Measurements from ENCODE around the gene MAN1C1.

MAN1C1 gene

DNA sequence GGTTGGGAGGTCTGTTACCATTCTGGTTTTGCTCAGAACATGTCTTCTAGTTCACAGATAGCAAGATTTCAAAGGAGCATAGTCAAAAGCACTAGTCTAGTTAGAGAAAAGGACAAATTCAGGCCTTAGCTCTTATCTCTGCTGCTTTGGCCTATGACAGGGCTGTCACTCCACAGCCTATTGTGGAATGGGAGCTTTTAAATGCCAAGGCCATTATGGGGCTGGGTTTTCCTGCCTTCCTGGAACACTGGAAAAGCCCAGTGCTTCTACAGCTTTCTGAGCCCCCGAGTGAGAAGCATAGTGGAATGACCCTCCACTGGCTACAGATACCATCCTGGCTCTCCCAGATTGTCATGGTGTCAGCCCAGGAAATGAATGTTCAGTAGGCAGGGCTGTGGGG is 212.5 kb downstream of the MAN1C1 start:
- no peak for DNase-seq (ENCODE audit: low read depth)
- TF ChIP-seq MAX (IDR thresholded peaks at IDR 0.05; ENCODE audit: low read depth, low read length) (no peak), POLR2A (IDR thresholded peaks at IDR 0.05; ENCODE audit: extremely low read depth, insufficient read length) (no peak), CTCF (IDR thresholded peaks at IDR 0.05; ENCODE audit: low read depth, low read length) (no peak), MYC (IDR thresholded peaks at IDR 0.05; ENCODE audit: low read depth, low read length) (no peak)
- no peak overlapping the region for H3K4me3 ChIP-seq (ENCODE audit: low read depth, low read length)

DNA sequence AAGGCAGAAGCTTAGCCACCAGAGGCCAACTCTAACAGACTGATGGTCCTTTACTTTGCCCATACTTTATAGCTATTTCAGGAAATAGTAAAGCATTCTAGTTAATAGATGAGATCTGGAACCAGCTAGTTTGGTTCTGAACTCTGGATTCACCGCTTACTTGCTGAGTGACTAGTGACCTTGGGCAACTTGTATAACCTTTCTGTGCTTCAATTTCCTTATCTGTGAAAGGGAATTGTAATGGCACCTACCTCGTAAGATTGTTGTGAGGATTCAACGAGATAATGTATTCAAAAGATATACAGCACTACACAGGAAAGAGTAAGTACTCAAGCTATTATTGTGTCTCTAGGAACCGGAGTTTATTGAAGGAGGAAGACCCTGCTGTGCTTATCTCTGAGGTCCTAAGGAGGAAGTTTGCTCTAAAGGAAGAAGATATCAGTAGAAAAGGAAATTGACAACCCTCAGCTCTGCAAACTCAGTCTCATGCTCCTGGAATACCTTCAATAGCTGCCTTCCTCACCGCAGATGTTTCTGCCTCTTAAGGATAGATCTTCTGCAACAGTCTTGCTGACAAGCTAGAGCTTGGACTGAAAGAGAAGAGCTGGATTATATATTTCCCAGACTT is 215.1 kb downstream of the MAN1C1 start:
- TF ChIP-seq MYC (IDR thresholded peaks at IDR 0.05; ENCODE audit: low read depth, low read length) (no peak), CTCF (IDR thresholded peaks at IDR 0.05; ENCODE audit: low read depth, low read length) (no peak), MAX (IDR thresholded peaks at IDR 0.05; ENCODE audit: low read depth, low read length) (no peak), POLR2A (IDR thresholded peaks at IDR 0.05; ENCODE audit: extremely low read depth, insufficient read length) (no peak)
- no peak overlapping the region for H3K4me3 ChIP-seq (ENCODE audit: low read depth, low read length)
- DNase-seq (ENCODE audit: low read depth): no peak

GRCh38 chr1:25832336-25833037 is 215.9 kb downstream of the MAN1C1 start:
- TF ChIP-seq POLR2A (IDR thresholded peaks at IDR 0.05; ENCODE audit: extremely low read depth, insufficient read length): no peak
- TF ChIP-seq MYC (IDR thresholded peaks at IDR 0.05; ENCODE audit: low read depth, low read length): no peak
- no peak for TF ChIP-seq MAX (IDR thresholded peaks at IDR 0.05; ENCODE audit: low read depth, low read length)
- no peak for TF ChIP-seq CTCF (IDR thresholded peaks at IDR 0.05; ENCODE audit: low read depth, low read length)
- no peak overlapping the region for H3K4me3 ChIP-seq (ENCODE audit: low read depth, low read length)
- DNase-seq (ENCODE audit: low read depth): no peak

- H3K4me3 ChIP-seq (ENCODE audit: low read depth, low read length): no peak overlapping the region
- no peak for DNase-seq (ENCODE audit: low read depth)
- TF ChIP-seq MYC (IDR thresholded peaks at IDR 0.05; ENCODE audit: low read depth, low read length) (no peak), CTCF (IDR thresholded peaks at IDR 0.05; ENCODE audit: low read depth, low read length) (no peak), POLR2A (IDR thresholded peaks at IDR 0.05; ENCODE audit: extremely low read depth, insufficient read length) (no peak), MAX (IDR thresholded peaks at IDR 0.05; ENCODE audit: low read depth, low read length) (no peak)
Observed at GRCh38 chr1:25833158-25833557, 216.6 kb downstream of the MAN1C1 start.

All from NB4 (cell line).